NCI-H2107 treated with DMSO at 0.1 percent for 48 hours (cell line): Measurements from ENCODE around the gene CGB5.
"Not testable (repeated sequence)": the region's sequence is repeated elsewhere in the genome, so short reads cannot be mapped to it uniquely, and the experiment has no call there.

Experiments used
- DNase-seq: peaks from one replicate; lab custom pipeline; 2025; ENCODE audit not compliant: unreplicated experiment; lab: John Stamatoyannopoulos, UW

The CGB5 gene

GRCh38 chr19:49020931-49021895, 22.4 kb upstream of the CGB5 start:
- DNase-seq = no peak

- no peak for DNase-seq
These were observed 21.5 kb upstream of the CGB5 start for GRCh38 chr19:49022116-49022515.

DNA sequence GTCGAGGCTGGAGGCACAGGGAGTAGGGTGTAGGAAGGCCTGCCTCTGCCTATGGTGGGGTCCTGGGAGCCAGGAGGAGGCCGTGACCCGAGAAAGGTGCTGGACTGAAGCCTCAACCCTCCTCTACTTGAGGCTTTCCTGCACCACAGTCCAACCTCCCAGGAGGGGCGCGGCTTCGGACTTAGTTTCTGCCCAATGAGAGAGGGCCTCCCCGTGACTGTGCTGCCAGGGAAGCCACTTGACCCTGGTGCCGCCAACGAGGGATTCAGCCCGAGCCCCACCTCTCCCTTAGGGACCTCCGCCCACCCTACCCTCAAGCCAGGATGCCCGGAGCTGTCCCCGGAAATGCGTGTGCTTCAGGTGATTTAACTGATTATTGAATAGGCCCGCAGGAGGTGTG, 19.4 kb upstream of the CGB5 start, which contains the start of gene CGB3:
CGB3 (minus strand) TSS at position 101 of the 400 bp plus-strand sequence. CDS start 362 bp downstream, outside the sequence.
- DNase-seq = not testable (repeated sequence)

DNA sequence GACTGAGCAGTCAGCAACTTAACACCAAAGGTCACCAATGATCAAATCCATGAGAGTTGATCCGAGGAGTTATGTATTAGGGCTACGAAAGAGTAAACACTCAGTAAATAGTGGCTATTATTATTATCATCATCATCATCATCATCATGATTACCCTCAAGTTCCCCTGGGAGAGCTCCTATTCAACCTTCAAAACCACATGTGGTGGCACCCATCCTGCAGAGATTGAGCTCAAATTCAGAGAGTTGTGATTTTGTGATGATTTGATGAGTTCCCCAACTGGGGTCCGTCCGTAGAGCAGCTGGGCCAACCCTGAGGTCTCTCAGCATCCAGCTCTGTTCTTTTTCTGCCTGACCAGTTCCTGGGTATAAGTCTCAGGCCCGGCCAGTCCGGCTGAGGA, 18.6 kb upstream of the CGB5 start:
- DNase-seq = not testable (repeated sequence)

DNA sequence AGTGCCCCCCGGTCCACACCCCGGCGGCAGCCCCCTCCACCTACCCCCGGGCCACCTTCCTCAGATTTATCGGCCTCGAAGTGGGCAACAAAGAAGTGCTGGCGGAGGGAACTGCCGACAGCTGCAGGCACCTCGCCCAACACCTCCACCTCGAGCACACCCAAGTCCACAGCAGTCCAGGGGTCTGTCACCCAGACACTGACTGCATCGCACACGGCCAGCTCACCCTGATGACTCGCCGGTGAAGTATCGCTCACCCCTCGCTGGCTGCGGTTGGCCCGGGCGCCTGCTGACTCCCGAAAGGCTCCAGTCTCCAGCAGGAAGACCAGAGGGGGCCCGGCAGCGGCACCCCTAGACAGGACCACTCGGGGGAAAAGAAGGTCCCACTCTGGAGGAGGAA, 18.0 kb upstream of the CGB5 start:
- not testable (repeated sequence) for DNase-seq

DNA sequence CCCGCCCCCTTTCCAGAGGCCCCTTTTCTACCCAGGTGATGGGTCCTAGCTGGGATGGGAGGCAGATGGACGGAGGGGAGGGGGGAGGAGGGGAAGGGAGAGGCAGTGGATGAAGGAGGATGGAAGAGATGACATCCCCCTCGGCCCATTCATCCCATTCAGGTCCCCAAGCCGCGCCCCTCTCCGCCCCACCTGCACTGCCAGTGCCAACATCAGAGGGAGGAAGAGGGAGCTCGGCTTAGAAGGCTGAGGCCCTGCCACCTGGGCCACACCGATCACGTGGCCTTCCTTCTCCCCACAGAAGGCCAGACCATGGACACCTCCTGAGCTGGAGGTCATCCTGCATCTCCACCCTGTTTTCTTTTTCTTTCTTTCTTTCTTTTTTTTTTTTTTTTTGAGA, 15.0 kb upstream of the CGB5 start:
- DNase-seq = not testable (repeated sequence)

DNA sequence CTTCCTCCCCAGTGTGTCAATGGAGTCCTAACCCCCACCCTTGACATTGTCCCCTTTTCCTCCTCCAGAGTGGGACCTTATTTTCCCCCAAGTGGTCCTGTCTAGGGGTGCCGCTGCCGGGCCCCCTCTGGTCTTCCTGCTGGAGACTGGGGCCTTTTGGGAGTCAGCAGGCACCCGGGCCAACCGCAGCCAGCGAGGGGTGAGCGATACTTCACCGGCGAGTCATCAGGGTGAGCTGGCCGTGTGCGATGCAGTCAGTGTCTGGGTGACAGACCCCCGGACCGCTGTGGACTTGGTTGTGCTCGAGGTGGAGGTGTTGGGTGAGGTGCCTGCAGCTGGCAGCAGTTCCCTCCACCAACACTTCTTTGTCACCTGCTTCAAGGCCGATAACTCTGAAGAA, 13.9 kb upstream of the CGB5 start:
- not testable (repeated sequence) for DNase-seq

DNA sequence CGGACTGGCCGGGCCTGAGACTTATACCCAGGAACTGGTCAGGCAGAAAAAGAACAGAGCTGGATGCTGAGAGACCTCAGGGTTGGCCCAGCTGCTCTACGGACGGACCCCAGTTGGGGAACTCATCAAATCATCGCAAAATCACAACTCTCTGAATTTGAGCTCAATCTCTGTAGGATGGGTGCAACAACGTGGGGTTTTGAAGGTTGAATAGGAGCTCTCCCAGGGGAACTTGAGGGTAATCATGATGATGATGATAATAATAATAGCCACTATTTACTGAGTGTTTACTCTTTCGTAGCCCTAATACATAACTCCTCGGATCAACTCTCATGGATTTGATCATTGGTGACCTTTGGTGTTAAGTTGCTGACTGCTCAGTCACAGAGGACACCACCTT, 13.3 kb upstream of the CGB5 start:
- not testable (repeated sequence) for DNase-seq

DNA sequence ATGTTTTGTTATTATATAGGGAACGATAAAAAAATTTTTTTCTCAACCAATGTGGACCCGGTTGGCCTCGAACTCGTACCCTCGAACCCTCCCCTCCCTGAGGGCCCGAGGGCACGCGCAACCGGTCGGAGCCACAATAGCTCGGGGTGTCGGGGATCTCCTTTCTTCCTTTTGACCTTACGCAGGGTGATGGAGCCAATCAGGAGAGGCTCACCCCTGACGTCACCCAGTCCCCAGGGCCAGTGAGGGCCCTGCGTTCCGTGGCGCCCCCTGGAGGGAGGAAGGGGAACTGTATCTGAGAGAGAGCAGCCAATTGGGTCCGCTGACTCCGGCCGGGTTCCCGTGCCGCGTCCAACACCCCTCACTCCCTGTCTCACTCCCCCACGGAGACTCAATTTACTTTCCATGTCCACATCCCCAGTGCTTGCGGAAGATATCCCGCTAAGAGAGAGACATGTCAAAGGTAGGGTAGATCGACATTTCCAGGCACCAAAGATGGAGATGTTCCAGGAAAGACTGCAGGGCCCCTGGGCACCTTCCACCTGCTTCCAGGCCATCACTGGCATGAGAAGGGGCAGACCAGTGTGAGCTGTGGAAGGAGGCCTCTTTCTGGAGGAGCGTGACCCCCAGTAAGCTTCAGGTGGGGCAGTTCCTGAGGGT, 11.9 kb upstream of the CGB5 start, which contains the start of gene CGB2:
CGB2 (plus strand) TSS at position 249 of the 660 bp plus-strand sequence; CDS start at position 455, 206 bp downstream.
- DNase-seq = not testable (repeated sequence)

DNA sequence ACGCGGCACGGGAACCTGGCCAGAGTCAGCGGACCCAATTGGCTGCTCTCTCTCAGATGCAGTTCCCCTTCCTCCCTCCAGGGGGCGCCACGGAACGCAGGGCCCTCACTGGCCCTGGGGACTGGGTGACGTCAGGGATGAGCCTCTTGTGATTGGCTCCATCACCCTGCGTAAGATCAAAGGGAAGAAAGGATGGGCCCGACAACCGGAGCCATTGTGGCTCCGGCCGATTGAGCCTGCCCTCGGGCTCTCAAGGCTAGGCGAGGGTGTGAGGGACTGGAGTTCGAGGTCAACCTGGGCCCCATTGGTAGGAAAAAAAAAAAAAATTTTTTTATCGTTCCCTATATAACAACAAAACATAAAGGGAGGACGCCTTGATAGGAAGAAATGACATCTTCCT, 6.8 kb upstream of the CGB5 start, which contains the start of gene CGB1:
CGB1 (minus strand) TSS at position 81 of the 400 bp plus-strand sequence. CDS start 184 bp downstream, outside the sequence.
- not testable (repeated sequence) for DNase-seq

DNA sequence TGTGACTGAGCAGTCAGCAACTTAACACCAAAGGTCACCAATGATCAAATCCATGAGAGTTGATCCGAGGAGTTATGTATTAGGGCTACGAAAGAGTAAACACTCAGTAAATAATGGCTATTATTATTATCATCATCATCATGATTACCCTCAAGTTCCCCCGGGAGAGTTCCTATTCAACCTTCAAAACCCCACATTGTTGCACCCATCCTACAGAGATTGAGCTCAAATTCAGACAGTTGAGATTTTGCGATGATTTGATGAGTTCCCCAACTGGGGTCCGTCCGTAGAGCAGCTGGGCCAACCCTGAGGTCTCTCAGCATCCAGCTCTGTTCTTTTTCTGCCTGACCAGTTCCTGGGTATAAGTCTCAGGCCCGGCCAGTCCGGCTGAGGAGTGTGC, 5.5 kb upstream of the CGB5 start:
- DNase-seq = not testable (repeated sequence)

- not testable (repeated sequence) for DNase-seq
These were observed 4.9 kb upstream of the CGB5 start for GRCh38 chr19:49038557-49039276.

DNA sequence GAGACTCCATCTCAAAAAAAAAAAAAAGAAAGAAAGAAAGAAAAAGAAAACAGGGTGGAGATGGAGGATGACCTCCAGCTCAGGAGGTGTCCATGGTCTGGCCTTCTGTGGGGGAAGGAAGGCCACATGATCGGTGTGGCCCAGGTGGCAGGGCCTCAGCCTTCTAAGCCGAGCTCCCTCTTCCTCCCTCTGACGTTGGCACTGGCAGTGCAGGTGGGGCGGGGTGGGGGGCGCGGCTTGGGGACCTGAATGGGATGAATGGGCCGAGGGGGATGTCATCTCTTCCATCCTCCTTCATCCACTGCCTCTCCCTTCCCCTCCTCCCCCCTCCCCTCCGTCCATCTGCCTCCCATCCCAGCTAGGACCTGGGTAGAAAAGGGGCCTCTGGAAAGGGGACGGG, 3.9 kb upstream of the CGB5 start:
- not testable (repeated sequence) for DNase-seq

GRCh38 chr19:49042177-49042576, 1.5 kb upstream of the CGB5 start:
- DNase-seq = no peak

- DNase-seq = not testable (repeated sequence)
These were observed 982 bp upstream of the CGB5 start for GRCh38 chr19:49042666-49043065.

DNA sequence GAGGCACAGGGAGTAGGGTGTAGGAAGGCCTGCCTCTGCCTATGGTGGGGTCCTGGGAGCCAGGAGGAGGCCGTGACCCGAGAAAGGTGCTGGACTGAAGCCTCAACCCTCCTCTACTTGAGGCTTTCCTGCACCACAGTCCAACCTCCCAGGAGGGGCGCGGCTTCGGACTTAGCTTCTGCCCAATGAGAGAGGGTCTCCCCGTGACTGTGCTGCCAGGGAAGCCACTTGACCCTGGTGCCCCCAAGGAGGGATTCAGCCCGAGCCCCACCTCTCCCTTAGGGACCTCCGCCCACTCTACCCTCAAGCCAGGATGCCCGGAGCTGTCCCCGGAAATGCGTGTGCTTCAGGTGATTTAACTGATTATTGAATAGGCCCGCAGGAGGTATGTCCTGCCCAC, 5.4 kb downstream of the CGB5 start, which contains the start of gene CGB8:
CGB8 (minus strand) TSS at position 101 of the 400 bp plus-strand sequence. CDS start 372 bp downstream, outside the sequence.
- not testable (repeated sequence) for DNase-seq

- DNase-seq = not testable (repeated sequence)
These were observed 6.2 kb downstream of the CGB5 start for GRCh38 chr19:49049834-49050233.

DNA sequence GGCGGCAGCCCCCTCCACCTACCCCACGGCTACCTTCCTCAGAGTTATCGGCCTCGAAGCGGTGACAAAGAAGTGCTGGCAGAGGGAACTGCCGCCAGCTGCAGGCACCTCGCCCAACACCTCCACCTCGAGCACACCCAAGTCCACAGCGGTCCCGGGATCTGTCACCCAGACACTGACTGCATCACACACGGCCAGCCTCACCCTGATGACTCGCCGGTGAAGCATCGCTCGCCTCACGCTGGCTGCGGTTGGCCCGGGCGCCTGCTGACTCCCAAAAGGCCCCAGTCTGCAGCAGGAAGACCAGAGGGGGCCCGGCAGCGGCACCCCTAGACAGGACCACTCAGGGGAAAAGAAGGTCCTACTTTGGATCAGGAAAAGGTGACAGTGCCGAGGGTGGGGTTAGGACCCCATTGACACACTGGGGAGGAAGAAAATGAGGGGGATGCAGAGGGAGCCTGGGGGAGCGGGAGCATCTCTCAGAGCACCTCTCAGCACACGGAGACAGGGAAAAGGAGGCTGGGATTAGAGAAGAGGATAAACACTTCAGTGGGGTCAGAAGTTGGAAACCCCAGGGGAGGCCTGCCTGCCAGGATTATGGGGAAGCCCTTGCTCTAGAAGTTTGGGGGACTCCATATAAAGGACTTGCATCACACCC, 6.9 kb downstream of the CGB5 start:
- not testable (repeated sequence) for DNase-seq

GRCh38 chr19:49056101-49056901, 12.7 kb downstream of the CGB5 start:
- DNase-seq = no peak
